ENCODE measurements around the gene RIMS3.
"Not testable (repeated sequence)": the region's sequence is repeated elsewhere in the genome, so short reads cannot be mapped to it uniquely, and the experiment has no call there.

Gene RIMS3

GRCh38 chr1:40593449-40594186 is 71.9 kb downstream of the RIMS3 start:
- no peak for DNase-seq (ENCODE audit: low spot score)

- DNase-seq (ENCODE audit: low spot score), result peak; percentile 26
These were observed 73.2 kb downstream of the RIMS3 start for GRCh38 chr1:40592107-40592803.

- no peak for DNase-seq (ENCODE audit: low spot score)
These were observed 76.9 kb downstream of the RIMS3 start for GRCh38 chr1:40588586-40588985.

GRCh38 chr1:40583980-40584379 is 81.5 kb downstream of the RIMS3 start:
- no peak for DNase-seq (ENCODE audit: low spot score)

- DNase-seq (ENCODE audit: low spot score), result no peak
These were observed 83.4 kb downstream of the RIMS3 start for GRCh38 chr1:40582116-40582515.

GRCh38 chr1:40575336-40575735 is 90.1 kb downstream of the RIMS3 start:
- DNase-seq (ENCODE audit: low spot score), result no peak

GRCh38 chr1:40574805-40575204 is 90.7 kb downstream of the RIMS3 start:
- not testable (repeated sequence) for DNase-seq (ENCODE audit: low spot score)
